Measurements from ENCODE around the gene DGUOK.

DNA sequence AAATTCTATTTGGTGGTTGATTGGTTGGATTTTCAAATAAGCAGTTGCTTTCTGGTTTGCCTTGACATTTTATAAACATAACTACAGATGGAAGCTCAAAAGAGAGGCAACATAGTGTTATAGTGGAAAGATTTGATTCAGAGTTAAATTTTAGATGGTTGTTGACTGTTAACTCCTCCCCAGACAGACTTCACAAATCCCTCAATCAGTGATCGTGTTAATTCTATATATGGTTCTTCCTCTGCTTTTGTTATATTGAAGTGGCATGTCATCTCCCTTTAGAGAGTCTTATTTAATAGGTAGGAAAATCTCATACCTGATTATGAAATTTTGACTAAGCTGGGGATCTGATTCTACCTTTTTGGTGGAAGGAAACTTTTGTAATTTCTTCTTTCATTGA is 19.5 kb downstream of the DGUOK start:
- TF ChIP-seq CTCF (IDR thresholded peaks at IDR 0.05; ENCODE audit: low read depth, low read length) (no peak), EZH2phosphoT487 (IDR thresholded peaks at IDR 0.05; ENCODE audit: low read depth) (no peak)

Measured in OCI-LY3 (cell line).